Left lung (tissue), 10 donors: Measurements from ENCODE around the gene RSPO4. TPM values are rescaled to one million over a fixed set of nuclear protein-coding genes. Genes with fewer than 3 reads are reported as not detected.

Experiments used
- ATAC-seq: fragments of 200-7000 bp; cut with Tn5 transposase; one replicate; pipeline ENCODE4 v1.9.1; 2020; ENCODE audit warnings: moderate library complexity
- DNase-seq, 4 donors: peaks; one replicate each; pipeline ENCODE4 v3.0.0-alpha.2; 2013 to 2020
- H3K27ac ChIP-seq, 2 donors: fragments of 200-600 bp; sonication (generic) in 1 of 2; one replicate each; pipeline versions ENCODE4 v1.5.0 to v1.8.0; 2020 to 2021
- H3K27me3 ChIP-seq, 2 donors: fragments of 200-600 bp; sonication (generic) in 1 of 2; one replicate each; pipeline versions ENCODE4 v1.5.0 to v1.8.0; 2020 to 2021
- H3K36me3 ChIP-seq, 2 donors: fragments of 200-600 bp; sonication (generic) in 1 of 2; one replicate each; pipeline versions ENCODE4 v1.5.0 to v1.8.0; 2020 to 2021
- H3K4me1 ChIP-seq, 2 donors: fragments of 200-600 bp; one replicate each; pipeline ENCODE4 v1.8.0; 2021
- H3K4me3 ChIP-seq, 2 donors: fragments of 200-600 bp; sonication (generic) in 1 of 2; one replicate each; pipeline versions ENCODE4 v1.5.0 to v1.8.0; 2020 to 2021; ENCODE audit warnings: mild to moderate bottlenecking in 1 of 2
- H3K9me3 ChIP-seq, 2 donors: fragments of 200-600 bp; sonication (generic) in 1 of 2; one replicate each; pipeline versions ENCODE4 v1.5.0 to v1.8.0; 2020 to 2021
- CTCF ChIP-seq, 2 donors: fragments of 200-600 bp; sonication (generic) in 1 of 2; IDR thresholded peaks; one replicate each; pipeline versions ENCODE4 v1.5.0 to v1.8.0; 2021; ENCODE audit warnings: antibody characterized with exemption in 2 of 2
- intact Hi-C, 2 donors: fragments of 100-400 bp; cut with DNase I; formaldehyde crosslinking; loops; one replicate each; pipeline versions ENCODE4 v1.11.2 to v1.14.2; 2022
- polyA plus RNA-seq, 6 donors: library from polyadenylated mRNA; unstranded; fragments of 120-200 nt; gene quantifications; one replicate each; pipeline ENCODE4 v1.2.1, GENCODE V29; 2013; ENCODE audit not compliant: insufficient read length in 6 of 6
- total RNA-seq, 2 donors: library from RNA; stranded (reverse); fragmentation: NEBNext Ultra II Directional; extraction: Animal tissue kit (Norgen Biotek cat#: 25700); gene quantifications; one replicate each; pipeline ENCODE4 v1.2.1, GENCODE V29; 2021
- donor health status: DM: no; HTN: yes; CAD: no.
- donor health status: DM: no; HTN: no; CAD: no.

RSPO4 gene
- total and polyA plus RNA-seq, 8 donors, result 2.2 to 6.1 (median 3.4) TPM

GRCh38 chr20:1038205-1038604, 36.1 kb upstream of the RSPO4 start:
- H3K9me3 ChIP-seq, result no peaks in the 10 kb centered on the region
- H3K27ac ChIP-seq, result no peak overlapping the region
- H3K4me1 ChIP-seq, result no peaks in the 10 kb centered on the region
- no peak overlapping the region for H3K4me3 ChIP-seq
- TF ChIP-seq CTCF (IDR thresholded peaks at IDR 0.05), result no peak
- H3K36me3 ChIP-seq, result no peaks in the 10 kb centered on the region
- H3K27me3 ChIP-seq, result peaks cover 0 to 6% of the 10 kb centered on the region in 2 donors
- DNase-seq (no peak), ATAC-seq (no peak)
- intact Hi-C loops, result no loop called here

- DNase-seq, result no peak
- no peak for ATAC-seq
- peaks cover 0 to 6% of the 10 kb centered on the region in 2 donors for H3K27me3 ChIP-seq
- no peaks in the 10 kb centered on the region for H3K36me3 ChIP-seq
- H3K4me3 ChIP-seq, result no peak overlapping the region
- TF ChIP-seq CTCF (IDR thresholded peaks at IDR 0.05), result no peak
- no peaks in the 10 kb centered on the region for H3K4me1 ChIP-seq
- intact Hi-C loops, result no loop called here
- H3K9me3 ChIP-seq, result no peaks in the 10 kb centered on the region
- no peak overlapping the region for H3K27ac ChIP-seq
Measured at GRCh38 chr20:1037039-1037438, 34.9 kb upstream of the RSPO4 start.

- ATAC-seq, result no peak
- Histone ChIP-seq H3K9me3 (no peaks in the 10 kb centered on the region), H3K27ac (no peak overlapping the region), H3K36me3 (no peaks in the 10 kb centered on the region), H3K4me3 (no peak overlapping the region), H3K4me1 (no peaks in the 10 kb centered on the region), H3K27me3 (peaks cover 0 to 6% of the 10 kb centered on the region in 2 donors)
- no peak for TF ChIP-seq CTCF (IDR thresholded peaks at IDR 0.05)
- no peak for DNase-seq
- intact Hi-C loops, result no loop called here
Measured at GRCh38 chr20:1035466-1035865, 33.4 kb upstream of the RSPO4 start.

- intact Hi-C loops, result no loop called here
Measured at GRCh38 chr20:1034415-1034789, 32.3 kb upstream of the RSPO4 start.

GRCh38 chr20:1033751-1034414, 31.8 kb upstream of the RSPO4 start:
- no peaks in the 10 kb centered on the region for H3K36me3 ChIP-seq
- DNase-seq (peak in 1 of 4 donors; percentile 51), ATAC-seq (peak; percentile 56)
- H3K9me3 ChIP-seq, result no peaks in the 10 kb centered on the region
- no peak for TF ChIP-seq CTCF (IDR thresholded peaks at IDR 0.05)
- no peak overlapping the region for H3K27ac ChIP-seq
- no peak overlapping the region for H3K4me3 ChIP-seq
- H3K4me1 ChIP-seq, result no peaks in the 10 kb centered on the region
- intact Hi-C loops, result no loop called here
- H3K27me3 ChIP-seq, result peaks cover 0 to 6% of the 10 kb centered on the region in 2 donors

More at GRCh38 chr20:1034415-1034789, 32.3 kb upstream of the RSPO4 start:
- no peak for TF ChIP-seq CTCF (IDR thresholded peaks at IDR 0.05)
- DNase-seq (no peak), ATAC-seq (no peak)
- Histone ChIP-seq H3K9me3 (no peaks in the 10 kb centered on the region), H3K27me3 (peaks cover 0 to 6% of the 10 kb centered on the region in 2 donors), H3K27ac (no peak overlapping the region), H3K4me3 (no peak overlapping the region), H3K36me3 (no peaks in the 10 kb centered on the region), H3K4me1 (no peaks in the 10 kb centered on the region)
